GM04503 (cell line): ENCODE data around the gene ARHGAP18.

ENCODE experiments used
- DNase-seq: peaks from one replicate; pipeline ENCODE4 v3.0.0-alpha.2; 2012; ENCODE audit warnings: low read depth

Gene ARHGAP18

DNA sequence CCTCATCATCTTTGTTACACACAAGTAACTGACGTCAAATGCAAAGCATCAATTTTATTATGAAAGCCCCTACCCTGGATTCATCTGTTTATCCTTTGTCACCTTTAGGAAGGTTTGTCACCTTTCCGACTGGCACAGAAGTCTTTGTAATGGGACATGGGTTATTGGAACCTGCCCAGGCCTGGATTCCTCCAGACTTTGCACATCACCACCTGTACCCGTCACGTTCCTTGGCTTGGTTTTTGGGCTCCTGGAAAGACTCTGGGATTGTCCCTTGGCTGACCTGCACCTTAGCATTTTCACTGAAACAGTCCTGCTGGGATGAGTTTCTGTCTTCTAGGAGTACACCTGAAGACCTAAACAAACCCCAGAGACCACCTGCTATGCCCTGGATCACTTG lies 15.4 kb upstream of the ARHGAP18 start:
- no peak for DNase-seq

DNA sequence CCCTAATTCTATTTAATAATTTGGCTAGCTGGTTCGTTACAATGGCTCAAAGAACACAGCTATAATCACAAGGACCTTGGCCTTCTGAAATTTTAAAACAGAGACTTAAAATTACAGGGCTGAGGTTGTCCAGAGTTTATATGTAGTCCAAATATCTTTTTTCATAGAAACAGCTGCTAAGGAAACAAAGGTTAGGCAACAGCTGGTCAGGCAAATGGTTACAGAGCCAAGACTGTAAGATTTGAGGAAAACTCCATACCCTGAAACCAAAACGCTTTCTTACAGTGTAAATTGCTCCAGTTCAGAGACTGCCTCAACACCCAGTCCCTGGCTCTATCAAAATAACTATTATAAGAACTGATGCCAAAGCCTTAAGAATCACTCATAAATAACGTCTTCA lies 9.7 kb upstream of the ARHGAP18 start:
- DNase-seq: no peak

DNA sequence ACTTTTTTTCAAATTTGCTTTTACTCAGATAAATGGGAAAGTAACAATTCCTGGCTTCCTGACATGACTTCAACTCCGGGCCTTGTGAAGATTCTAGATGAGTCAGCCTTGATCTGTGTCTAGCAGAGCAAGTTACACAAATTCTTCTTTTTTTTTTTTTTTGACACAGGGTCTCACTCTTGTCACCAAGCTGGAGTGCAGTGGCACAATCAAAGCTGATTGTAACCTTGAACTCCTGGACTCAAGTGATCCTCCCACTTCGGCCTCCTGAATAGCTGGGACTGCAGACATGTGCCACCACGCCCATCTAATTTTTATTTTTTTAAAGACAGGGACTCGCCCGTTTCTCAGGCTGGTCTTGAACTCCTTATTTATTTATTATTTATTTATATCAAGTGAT lies 7.3 kb upstream of the ARHGAP18 start:
- DNase-seq: peak; percentile 22

DNA sequence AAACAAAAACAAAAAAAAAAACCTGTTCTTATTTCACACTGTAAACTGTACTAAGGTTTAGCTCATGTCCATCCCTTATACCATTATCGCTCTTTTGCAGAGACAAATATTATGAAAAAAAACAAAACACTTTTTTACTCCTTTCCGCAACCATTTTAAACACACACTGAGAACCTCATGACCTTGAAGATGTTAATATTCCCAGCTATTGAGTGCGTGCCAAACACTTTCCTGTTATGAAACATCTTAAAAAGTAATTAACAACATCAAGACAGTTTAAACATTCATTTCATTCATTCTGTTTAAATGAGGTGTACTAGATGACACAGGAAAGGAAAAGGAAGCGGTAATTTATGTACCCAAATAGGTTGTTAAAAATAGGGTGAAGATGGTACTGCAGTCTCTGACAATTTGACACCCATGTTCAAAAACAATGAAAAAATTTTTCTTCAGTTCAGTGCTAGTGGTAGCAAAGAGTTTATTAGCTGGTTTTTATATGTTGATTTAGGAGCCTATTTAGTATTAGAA lies 3.9 kb upstream of the ARHGAP18 start:
- no peak for DNase-seq

DNA sequence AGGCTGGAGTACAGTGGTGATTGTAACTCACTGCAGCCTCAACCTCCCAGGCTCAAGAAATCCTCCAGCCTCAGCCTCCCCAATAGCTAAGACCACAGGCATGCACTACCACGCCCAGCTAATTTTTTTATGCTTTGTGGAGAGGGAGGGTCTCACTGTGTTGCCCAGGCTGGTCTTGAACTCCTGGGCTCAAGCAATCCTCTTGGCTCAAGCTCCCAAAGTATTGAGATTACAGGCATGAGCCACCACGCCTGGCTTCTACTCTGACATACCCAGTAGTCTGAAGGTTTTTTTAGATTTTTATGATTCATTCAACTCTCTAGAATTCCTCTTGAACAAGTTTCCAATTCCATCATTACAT lies 1.3 kb upstream of the ARHGAP18 start:
- no peak for DNase-seq

DNA sequence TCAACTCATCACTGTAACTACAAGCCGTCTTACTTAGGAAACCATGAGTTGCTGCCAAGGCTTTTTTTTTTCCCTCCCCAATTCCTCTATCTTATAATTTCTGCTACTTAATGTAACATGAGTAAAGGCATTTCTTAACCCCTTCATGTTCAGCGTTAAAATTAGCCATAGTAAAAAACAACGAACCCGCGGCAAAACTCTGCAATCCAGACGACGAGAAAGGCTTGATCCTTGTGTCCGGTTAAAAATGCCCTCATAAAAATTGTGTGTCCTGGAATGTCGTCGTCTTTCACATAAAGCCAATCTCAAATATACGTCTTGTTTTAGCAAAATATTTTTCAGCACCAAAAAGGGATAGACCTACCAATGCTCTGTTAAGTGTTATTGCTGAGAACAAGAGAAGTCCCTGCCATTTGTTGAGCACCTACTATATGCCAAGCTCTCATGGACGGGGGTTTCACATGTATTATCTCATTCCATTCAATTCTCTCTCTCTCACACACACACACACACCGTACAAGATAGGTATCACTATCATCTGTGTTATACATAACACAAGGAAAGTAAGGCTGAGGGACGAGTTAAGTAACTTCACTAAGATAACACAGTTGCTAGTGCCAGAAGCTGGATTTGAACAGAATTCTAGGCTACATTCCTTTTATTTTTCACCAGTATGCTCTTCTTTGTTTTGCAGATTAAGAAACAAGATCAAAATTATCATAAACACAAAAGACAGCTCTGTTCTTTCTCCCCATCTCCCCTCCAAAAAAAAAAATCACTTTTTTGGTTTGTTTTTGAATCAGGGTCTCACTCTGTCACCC lies 683 bp upstream of the ARHGAP18 start:
- DNase-seq: no peak

DNA sequence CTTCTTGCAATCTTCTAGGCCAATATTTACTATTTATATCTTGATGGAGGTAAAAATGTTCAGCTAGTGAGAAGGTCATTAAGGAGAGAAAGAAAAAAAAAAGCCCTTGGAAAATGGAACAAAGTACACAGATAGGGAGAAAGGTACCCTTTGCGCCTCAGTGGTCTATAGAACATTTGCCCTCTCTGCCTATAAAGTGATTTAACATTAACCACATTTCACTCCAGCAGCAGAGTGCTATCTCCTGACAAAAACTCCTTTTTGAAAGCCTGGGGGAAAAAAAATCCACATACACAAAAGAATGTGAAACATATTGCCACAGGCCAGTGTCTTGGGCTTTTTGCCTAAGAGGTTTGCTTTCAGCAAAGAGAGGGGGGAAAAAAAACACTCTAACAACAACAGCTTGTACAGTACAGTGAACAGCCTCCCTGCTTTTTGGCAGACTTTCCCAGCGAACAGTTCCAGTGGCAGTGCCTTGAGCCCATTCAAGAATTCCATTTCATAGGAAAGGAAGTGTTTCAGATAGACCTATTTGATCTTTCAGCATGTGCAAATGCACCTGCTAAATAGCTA lies 695 bp downstream of the ARHGAP18 start:
- peak; percentile 58 for DNase-seq

DNA sequence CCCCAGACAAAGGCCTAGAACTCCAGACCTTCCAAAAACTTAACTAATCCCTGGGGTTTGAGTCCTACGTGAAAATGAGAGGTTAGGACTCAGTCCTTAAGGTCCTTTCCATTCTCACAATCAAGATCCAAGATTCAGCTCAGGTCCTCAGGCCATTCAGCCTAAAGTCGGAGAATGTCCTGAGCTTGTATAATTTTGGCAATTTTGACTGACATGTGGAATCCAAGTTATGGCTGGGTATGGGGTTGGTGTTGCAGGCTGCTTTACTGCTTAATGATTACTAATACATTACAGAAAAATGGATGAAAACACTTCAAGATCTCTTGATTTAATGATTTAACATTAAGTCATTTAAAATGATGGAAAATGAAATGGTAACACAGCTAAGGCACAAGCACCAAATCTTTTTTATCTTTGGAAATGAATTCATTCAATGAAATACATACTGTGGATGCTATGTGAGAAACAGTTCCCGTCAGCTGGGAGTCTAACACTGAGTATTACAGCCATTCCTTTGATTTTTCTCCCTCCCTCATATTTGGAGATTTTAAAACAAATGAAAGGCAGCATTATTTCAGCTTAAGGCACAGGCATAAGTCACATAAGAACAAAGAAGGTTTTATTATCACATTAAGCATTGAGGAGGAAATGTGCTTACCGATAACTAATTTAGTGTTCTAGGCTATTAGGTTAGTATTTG lies 1.3 kb downstream of the ARHGAP18 start:
- DNase-seq: no peak

DNA sequence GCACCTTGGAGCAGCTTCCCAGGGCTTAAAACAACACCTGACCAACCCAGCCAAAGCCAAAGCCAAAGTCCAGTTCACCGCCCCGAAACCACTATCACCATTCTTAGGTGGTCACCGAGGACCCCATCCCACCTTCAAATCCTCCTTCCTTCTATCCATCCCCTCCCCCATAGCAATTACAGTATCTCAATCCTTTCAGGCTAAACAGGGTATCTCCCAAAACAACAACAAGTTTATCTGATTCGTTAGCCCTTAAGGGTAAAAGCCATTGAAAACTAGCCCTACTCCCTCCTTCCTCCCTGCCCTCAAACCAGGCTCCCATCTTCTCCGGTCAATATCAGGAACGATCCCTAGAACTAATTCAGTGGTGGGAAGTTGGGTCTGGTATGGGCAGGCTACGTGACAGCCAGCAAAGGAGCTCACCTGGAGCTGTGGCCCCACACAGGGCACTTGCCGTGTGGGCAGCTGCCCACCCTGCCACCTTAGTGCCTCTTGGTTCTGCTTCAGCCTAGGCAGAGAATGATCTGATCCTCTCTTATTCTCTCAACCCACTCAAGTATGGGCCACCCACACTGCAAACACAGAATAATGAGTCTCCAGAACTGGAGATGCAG lies 2.0 kb downstream of the ARHGAP18 start:
- no peak for DNase-seq

DNA sequence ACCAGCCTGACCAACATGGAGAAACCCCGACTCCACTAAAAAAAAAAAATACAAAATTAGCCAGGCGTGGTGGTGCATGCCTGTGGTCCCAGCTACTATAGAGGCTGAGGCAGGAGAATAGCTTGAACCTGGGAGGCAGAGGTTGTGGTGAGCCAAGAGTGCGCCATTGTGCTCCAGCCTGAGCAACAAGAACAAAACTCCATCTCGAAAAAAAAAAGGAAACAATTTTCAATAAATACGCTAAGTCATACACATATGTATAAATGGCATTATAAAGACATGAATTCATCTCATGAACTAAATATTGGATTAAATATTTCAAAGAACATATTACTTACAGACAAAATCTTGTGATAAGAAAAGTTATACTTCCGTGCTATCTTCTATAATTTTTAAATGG lies 2.9 kb downstream of the ARHGAP18 start:
- no peak for DNase-seq

DNA sequence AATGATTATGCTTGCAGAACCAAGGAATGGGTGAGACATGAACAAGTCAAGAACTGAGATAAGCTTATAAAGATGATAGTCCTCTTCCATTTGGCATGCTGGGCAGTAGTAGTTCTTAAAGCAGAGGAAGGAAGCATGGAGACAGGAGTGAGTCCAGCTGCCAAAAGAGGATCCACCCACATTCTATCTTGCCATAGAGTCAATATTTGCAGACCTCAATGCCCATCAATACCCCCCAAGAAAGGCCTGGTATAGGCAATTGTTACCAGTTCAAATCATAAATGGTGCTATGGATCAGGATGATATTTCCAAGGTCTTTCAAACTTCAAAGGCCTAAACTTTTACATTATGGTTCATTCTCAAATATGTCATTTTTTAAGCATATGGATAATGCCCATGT lies 4.8 kb downstream of the ARHGAP18 start:
- no peak for DNase-seq

DNA sequence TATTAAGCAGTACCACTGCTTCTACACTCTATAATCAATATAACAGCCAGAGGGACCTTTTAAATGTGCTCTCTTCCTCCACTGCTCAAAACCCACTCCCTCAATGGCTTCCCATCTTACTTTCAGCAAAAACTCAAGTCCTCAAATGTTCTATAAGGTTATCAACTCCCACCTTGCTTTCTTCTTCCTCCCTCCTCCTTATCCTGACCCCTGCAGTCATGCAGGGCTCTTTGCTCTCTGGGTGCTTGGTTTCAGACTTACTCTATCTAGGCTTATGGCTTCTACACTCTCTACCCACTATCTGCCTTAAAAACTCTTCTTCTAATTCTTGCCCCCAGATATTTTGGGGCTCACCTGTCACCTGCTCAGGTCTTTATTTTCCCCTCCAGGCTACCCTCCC lies 5.3 kb downstream of the ARHGAP18 start:
- DNase-seq: no peak

DNA sequence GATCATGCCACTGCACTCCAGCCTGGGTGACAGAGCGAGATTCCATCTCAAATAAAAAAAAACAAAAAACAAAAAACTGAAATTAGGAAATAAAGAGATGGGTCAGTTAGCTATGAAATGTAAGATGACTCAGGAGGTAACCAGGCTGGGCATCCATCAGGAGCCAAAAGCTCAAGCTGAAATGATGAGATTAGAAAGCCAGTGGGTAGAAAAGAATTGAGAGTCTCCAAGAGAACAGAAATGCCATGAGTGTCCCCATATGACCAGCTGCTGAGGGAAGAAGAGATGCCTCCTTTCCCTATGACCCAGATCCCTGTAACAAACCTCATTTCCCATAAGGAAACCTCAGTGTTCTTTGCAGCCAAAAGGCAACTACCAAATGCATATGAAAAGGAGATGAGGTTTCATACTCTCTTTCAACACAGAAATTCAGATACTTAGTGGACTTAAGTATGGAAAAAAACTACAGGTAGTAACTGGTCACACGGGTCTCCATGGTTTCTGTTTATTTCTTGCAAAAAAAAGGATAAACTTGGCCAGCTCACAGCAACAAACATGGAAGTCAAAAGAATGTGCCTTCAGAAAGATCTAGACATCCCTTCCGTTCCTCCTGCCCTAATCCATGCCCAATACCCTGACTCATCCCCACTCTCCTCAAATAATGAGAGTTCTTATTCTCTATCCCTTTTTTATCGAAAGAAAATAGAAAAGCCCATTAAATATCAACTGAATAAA lies 8.1 kb downstream of the ARHGAP18 start:
- DNase-seq: peak; percentile 75

DNA sequence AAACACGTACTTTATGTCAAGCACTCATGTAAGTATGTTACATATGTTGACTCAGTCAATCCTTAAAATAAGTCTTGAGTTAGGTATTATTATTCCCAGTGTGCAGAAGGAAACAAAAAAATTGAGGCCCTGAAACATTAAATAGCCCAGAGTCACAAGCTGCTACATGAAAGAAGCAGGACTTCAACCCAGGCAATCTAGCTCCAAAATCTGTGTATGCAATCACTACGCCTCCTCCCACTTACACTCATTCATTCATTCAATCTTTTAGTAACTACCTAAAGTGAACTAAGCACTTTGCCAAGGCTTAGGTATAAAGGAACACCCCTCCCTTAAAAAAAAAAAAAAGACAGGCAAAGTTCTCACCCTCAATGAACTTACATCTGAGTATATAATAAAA lies 9.3 kb downstream of the ARHGAP18 start:
- no peak for DNase-seq

DNA sequence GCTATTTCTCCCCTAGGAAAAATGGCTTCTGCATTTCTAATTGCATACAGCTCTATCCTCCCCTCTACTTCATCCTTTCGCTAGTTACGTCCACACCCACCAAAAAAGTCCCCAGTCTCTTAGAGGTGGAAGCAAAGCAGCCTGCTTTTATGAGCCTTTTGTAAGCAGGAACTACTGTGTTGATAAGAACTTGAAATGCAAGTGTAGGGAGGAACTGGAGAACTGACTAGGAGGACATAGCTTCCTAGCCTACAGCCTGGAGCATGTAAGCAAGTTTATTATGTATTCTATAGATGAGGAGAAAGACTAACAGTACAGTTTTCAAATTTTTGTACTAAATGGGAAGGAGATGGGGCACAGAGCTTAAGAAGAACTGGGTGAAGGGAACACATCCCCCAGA lies 10.3 kb downstream of the ARHGAP18 start:
- no peak for DNase-seq

DNA sequence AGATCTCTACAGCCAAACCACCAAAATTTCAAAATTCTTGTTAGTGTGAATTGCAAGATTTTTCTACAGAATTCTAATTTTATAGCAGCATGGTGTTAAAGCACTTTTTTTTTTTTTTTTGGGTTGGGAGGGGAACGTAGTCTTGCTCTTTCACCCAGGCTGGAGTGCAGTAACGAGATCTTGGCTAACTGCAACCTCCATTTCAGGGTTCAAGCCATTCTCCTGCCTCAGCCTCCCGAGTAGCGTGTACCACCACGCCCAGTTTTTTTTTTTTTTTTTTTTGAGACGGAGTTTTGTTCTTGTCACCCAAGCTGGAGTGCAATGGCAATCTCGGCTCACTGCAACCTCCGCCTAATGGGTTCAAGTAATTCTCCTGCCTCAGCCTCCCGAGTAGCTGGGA lies 11.5 kb downstream of the ARHGAP18 start:
- DNase-seq: no peak

DNA sequence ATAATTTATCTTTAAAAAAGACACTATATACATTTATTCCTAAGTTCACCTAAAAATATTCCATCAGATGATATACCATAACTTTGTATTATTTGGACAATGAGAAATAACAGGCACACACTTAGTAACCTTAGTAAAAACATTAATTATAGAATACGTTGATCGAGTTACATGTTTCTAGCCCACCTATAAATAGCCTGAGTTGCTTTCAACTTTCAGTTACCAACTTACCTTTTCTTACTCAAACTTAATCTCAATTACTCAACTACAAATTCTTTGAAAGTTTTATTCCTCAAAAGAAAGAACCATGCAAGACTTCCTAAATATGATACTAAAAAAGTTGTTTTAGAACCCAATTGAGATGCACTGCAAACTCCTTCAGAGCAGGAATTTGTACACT lies 12.2 kb downstream of the ARHGAP18 start:
- DNase-seq: no peak

DNA sequence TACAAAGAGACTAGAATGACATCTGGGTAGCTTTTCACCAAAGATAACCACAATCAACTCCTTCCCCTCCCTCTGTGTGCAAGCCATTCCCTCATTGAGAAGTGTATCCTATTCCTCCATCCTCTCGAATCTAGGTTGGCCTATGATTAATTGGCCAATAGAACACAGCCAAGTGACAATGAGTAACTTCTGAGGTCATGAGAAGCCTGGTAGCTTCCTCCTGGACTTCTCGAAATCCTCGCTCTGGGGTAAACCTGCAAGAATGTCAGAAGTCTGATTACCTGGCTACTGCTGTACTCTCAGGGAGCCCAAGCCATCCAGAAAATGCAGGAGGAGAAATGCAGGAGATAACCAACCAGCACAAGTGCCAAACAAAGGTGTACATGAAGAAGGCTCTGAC lies 13.1 kb downstream of the ARHGAP18 start:
- DNase-seq: no peak

DNA sequence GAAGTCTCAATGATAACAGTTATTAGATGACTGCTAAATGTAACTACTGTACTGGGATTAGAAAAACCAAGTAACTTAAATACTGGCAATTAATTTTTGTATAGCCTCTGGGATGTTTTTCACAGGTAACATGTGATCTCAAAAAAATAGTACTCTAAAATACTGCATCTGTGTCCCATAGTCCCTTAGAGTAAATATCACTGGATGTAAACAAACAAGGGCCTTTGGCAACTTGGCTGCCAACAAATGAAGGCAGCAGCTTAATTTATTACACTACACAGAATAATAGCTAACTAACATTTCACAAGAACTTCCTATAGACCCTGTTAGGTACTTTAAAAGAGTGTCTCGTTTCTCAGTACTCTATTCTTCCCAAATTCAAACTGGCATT lies 14.0 kb downstream of the ARHGAP18 start:
- no peak for DNase-seq

DNA sequence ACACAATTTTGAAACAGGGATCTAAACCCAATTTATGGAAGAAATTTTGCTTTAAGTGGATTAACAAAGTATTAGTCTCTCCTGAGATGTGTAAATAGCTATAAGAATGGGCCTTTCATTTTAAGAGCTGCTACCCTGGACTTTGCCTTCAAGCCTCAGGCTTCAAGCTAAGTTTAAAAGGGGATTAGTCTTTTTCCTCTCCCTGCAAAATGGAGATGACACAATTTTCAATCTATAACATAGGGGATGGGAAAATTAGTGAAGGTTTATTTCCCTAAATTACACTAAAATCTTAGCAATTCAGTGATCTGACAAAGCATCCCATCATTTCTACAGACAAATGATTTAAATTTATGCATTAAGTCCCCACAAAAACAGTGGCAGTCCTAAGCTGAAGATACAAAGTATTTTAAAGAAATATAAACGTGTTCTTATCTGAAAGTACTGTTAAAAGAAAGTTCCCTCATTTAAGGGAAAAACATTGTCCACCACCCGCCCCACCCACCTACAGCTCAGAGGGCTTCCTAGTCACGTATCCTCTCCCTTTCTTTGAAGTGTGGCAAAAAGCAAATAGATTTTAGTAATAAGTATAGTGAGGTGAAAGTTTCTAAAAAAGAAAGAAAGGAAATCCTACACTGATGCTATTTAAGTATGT lies 14.5 kb downstream of the ARHGAP18 start:
- DNase-seq: no peak

DNA sequence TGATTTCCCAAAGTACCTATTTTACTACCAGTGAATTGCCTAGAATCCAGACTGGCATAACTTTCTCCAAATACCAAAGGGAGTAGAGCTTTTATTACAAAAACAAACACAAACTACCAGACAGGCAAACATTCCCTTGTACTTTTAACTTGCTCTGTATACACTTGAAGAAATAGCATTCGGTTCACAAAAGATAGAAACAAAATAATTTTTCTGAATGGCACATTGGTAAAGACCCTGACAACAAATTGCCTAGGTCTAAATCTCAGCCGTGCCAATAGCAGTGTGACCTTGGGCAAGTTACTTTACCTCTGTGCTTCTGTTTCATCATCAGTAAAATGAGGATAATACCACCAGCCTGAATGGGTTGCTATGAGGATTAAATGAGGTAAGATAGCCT lies 15.9 kb downstream of the ARHGAP18 start:
- no peak for DNase-seq

DNA sequence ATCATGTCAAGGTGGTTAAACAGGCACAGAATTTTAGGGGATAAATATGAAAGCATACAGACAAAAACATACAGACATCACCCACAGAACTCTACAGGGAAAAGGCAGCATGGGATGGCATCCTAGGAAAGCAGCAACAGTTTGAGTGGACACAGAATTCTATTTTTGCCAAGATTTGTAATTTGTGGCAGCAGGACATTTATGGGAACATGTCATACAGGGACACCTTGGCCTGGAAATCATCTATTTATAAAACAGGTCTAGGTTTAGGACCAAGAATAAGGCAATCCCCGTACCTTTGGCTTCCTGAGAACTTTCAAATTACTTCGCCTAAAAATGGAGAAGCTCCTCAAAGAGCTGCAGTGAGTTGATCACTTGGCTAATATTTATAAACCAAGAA lies 17.5 kb downstream of the ARHGAP18 start:
- DNase-seq: no peak
